Ishikawa (cell line): ENCODE data around the gene BMS1.

Experiments
- CEBPB ChIP-seq: IDR thresholded peaks from 2 replicates; pipeline ENCODE4 v1.6.1; 2012
- CREB1 ChIP-seq: IDR thresholded peaks from 2 replicates; pipeline ENCODE4 v1.6.1; 2012; ENCODE audit warnings: low read depth
- EGR1 ChIP-seq: IDR thresholded peaks from 2 replicates; pipeline ENCODE4 v1.6.1; 2012
- MAX ChIP-seq: IDR thresholded peaks from 2 replicates; pipeline ENCODE4 v1.6.1; 2012
- NFIC ChIP-seq: IDR thresholded peaks from 2 replicates; pipeline ENCODE4 v1.6.1; 2012
- RAD21 ChIP-seq: IDR thresholded peaks from 2 replicates; pipeline ENCODE4 v1.6.1; 2012; ENCODE audit warnings: low read depth
- REST ChIP-seq: IDR thresholded peaks from 2 replicates; pipeline ENCODE4 v1.6.1; 2012; ENCODE audit warnings: low read depth, mild to moderate bottlenecking
- TAF1 ChIP-seq: IDR thresholded peaks from 2 replicates; pipeline ENCODE4 v1.6.1; 2012; ENCODE audit warnings: low read depth, mild to moderate bottlenecking
- TCF12 ChIP-seq: IDR thresholded peaks from 2 replicates; pipeline ENCODE4 v1.6.1; 2012; ENCODE audit warnings: low read depth
- TEAD4 ChIP-seq: IDR thresholded peaks from 2 replicates; pipeline ENCODE4 v1.6.1; 2012
- YY1 ChIP-seq: IDR thresholded peaks from 2 replicates; pipeline ENCODE4 v1.6.1; 2012; ENCODE audit warnings: low read depth
- ZBTB7A ChIP-seq: IDR thresholded peaks from 2 replicates; pipeline ENCODE4 v1.6.1; 2012; ENCODE audit warnings: low read depth
- TF ChIP-seq, protein P1 (sequence below): IDR thresholded peaks from 2 replicates; pipeline ENCODE4 v1.6.1; 2012

DNA sequence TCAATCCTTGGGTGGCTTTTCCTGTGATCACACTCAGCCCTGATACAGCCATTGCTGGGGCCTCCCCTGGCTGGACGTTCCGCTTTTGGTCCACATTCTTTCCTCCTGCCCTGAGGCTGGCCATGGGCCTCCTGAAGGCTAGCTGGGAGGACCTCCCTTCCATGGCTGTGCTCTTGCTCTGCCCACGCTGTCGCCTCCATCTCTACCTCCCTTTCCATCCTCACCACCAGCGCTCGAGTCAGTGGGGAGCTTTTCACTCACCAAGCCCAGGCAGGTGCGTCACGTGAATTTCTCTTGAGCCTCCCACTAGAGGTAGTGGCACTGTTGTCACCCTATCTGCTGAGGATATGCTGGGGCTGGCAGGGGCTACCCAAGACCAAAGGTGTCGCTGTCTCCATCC is 85.9 kb downstream of the BMS1 start:
- TF ChIP-seq TAF1 (no peak), EGR1 (no peak), TEAD4 (no peak), TCF12 (no peak), RAD21 (no peak), MAX (no peak), NFIC (no peak), ZBTB7A (no peak), CREB1 (no peak), REST (no peak), CEBPB (no peak), YY1 (no peak)
- TF ChIP-seq, protein P1, sequence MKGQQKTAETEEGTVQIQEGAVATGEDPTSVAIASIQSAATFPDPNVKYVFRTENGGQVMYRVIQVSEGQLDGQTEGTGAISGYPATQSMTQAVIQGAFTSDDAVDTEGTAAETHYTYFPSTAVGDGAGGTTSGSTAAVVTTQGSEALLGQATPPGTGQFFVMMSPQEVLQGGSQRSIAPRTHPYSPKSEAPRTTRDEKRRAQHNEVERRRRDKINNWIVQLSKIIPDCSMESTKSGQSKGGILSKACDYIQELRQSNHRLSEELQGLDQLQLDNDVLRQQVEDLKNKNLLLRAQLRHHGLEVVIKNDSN = no peak
